HUDEP-2 (cell line): Measurements from ENCODE around the gene NACAD.

Source experiments
- DNase-seq, 76 experiments: peaks; one replicate each; lab custom pipeline; 2025; ENCODE audit not compliant: unreplicated experiment in 76 of 76; lab: John Stamatoyannopoulos, UW

NACAD gene

GRCh38 chr7:45031829-45032228 is 56.9 kb downstream of the NACAD start:
- DNase-seq: no peak
